Liver (tissue), 9 donors: Measurements from ENCODE around the gene ADAM19. TPM values are rescaled to one million over a fixed set of nuclear protein-coding genes. Genes with fewer than 3 reads are reported as not detected.

Experiments
- DNase-seq: peaks from one replicate; pipeline ENCODE4 v3.0.0-alpha.2; 2017; ENCODE audit warnings: low spot score
- H3K27ac ChIP-seq, 2 donors: one replicate each; pipeline ENCODE4 v1.7.0; 2013; ENCODE audit warnings: inconsistent platforms in 2 of 2, low read length in 2 of 2, control low read depth in 1 of 2, low read depth in 1 of 2, mild to moderate bottlenecking in 1 of 2
- H3K27me3 ChIP-seq, 4 donors: one replicate each; pipeline versions ENCODE4 v1.6.1 to v1.7.0; 2013; ENCODE audit warnings: low read length in 3 of 4, inconsistent platforms in 1 of 4, mild to moderate bottlenecking in 1 of 4, moderate library complexity in 1 of 4; ENCODE audit not compliant: control insufficient read depth in 4 of 4, insufficient read depth in 4 of 4
- H3K36me3 ChIP-seq, 4 donors: one replicate each; pipeline versions ENCODE4 v1.6.1 to v1.7.0; 2013; ENCODE audit warnings: low read length in 3 of 4, mild to moderate bottlenecking in 3 of 4, low read depth in 1 of 4, moderate library complexity in 1 of 4; ENCODE audit not compliant: control insufficient read depth in 4 of 4, insufficient read depth in 3 of 4
- H3K4me1 ChIP-seq, 4 donors: one replicate each; pipeline versions ENCODE4 v1.6.1 to v1.7.0; 2013; ENCODE audit warnings: low read length in 3 of 4, mild to moderate bottlenecking in 3 of 4, moderate library complexity in 1 of 4; ENCODE audit not compliant: control insufficient read depth in 4 of 4, insufficient read depth in 4 of 4
- H3K4me3 ChIP-seq, 3 donors: one replicate each; pipeline versions ENCODE4 v1.6.1 to v1.7.0; 2013; ENCODE audit warnings: low read length in 3 of 3, control low read depth in 1 of 3, low read depth in 1 of 3, mild to moderate bottlenecking in 1 of 3
- H3K9ac ChIP-seq, 2 donors: one replicate each; pipeline ENCODE4 v1.7.0; 2013; ENCODE audit warnings: low read length in 2 of 2, mild to moderate bottlenecking in 2 of 2, moderate library complexity in 2 of 2, control low read depth in 1 of 2, low read depth in 1 of 2
- H3K9me3 ChIP-seq, 4 donors: one replicate each; pipeline versions ENCODE4 v1.6.1 to v1.7.0; 2013; ENCODE audit warnings: low read length in 3 of 4; ENCODE audit not compliant: control insufficient read depth in 4 of 4
- EGR1 ChIP-seq, 2 donors: IDR thresholded peaks; 2 replicates each; pipeline ENCODE4 v1.6.1; 2016 to 2018; ENCODE audit warnings: antibody characterized with exemption in 2 of 2, low read depth in 2 of 2
- FOXA1 ChIP-seq: IDR thresholded peaks from 2 replicates; pipeline ENCODE4 v1.6.1; 2016; ENCODE audit warnings: antibody characterized with exemption
- FOXA2 ChIP-seq: IDR thresholded peaks from 2 replicates; pipeline ENCODE4 v1.6.1; 2016; ENCODE audit warnings: antibody characterized with exemption
- HNF4A ChIP-seq, 2 donors: conservative IDR thresholded peaks; 2 replicates each; pipeline ENCODE4 v1.6.1; 2016; ENCODE audit warnings: antibody characterized with exemption in 2 of 2, mild to moderate bottlenecking in 2 of 2
- HNF4G ChIP-seq: IDR thresholded peaks from 2 replicates; pipeline ENCODE4 v1.6.1; 2016; ENCODE audit warnings: antibody characterized with exemption
- JUND ChIP-seq, 2 donors: IDR thresholded peaks; 2 replicates each; pipeline ENCODE4 v1.6.1; 2016; ENCODE audit warnings: antibody characterized with exemption in 2 of 2
- SP1 ChIP-seq: IDR thresholded peaks from 2 replicates; pipeline ENCODE4 v1.6.1; 2018; ENCODE audit warnings: antibody characterized with exemption, mild to moderate bottlenecking
- WGBS: extraction: QIAGEN DNeasy Blood & Tissue Kit; methylation state at CpG from one replicate; pipeline ENCODE4 v1.1.7; 2013; 5-methylcytosine and 5-hydroxymethylcytosine counted together
- polyA plus RNA-seq, 2 donors: library from polyadenylated mRNA; stranded (reverse) in 1 of 2; unstranded in 1 of 2; fragments of 200-250 nt in 1 of 2; fragments of >200 nt in 1 of 2; fragmentation: Nextera tagmentation in 1 of 2; extraction: Ambion mirVana in 1 of 2; gene quantifications; one replicate each; pipeline versions ENCODE4 v1.2.1 to v1.2.3, GENCODE V29; 2013 to 2015
- total RNA-seq, 2 donors: library from RNA; depleted of rRNA; stranded (reverse); fragments of >200 nt; gene quantifications; one replicate each; pipeline ENCODE4 v1.2.3, GENCODE V29; 2014
- TF ChIP-seq, protein P1 (sequence below): IDR thresholded peaks from 2 replicates; pipeline ENCODE4 v1.6.1; 2016; ENCODE audit warnings: antibody characterized with exemption, mild to moderate bottlenecking
- TF ChIP-seq, protein P2 (sequence below): IDR thresholded peaks from 2 replicates; pipeline ENCODE4 v1.6.1; 2016; ENCODE audit warnings: antibody characterized with exemption
- TF ChIP-seq, protein P3 (sequence below): fragments of 150-350 bp; IDR thresholded peaks from 2 replicates; pipeline ENCODE4 v1.5.1; 2017; ENCODE audit warnings: improper control_type of control experiment, low read depth, low read length; ENCODE audit not compliant: missing input control
- donor health status: healthy.
- donor health status: healthy.
- donor health status: healthy.
- donor health status: healthy.
- donor health status: healthy.

The ADAM19 gene
- total and polyA plus RNA-seq, 4 donors = 2.4 to 7.1 (median 2.9) TPM

GRCh38 chr5:157558681-157559080 lies 16.9 kb downstream of the ADAM19 start:
- DNase-seq = no peak
- no peaks in the 10 kb centered on the region for H3K27me3 ChIP-seq
- no peak overlapping the region for H3K4me3 ChIP-seq
- no peak overlapping the region for H3K9ac ChIP-seq
- H3K36me3 ChIP-seq = no peaks in the 10 kb centered on the region
- peaks cover 23 to 52% (median 40%) of the 10 kb centered on the region in 4 donors for H3K4me1 ChIP-seq
- peak overlapping the region in 1 of 2 donors; percentile 61 for H3K27ac ChIP-seq
- H3K9me3 ChIP-seq = no peaks in the 10 kb centered on the region
- TF ChIP-seq, protein P1, sequence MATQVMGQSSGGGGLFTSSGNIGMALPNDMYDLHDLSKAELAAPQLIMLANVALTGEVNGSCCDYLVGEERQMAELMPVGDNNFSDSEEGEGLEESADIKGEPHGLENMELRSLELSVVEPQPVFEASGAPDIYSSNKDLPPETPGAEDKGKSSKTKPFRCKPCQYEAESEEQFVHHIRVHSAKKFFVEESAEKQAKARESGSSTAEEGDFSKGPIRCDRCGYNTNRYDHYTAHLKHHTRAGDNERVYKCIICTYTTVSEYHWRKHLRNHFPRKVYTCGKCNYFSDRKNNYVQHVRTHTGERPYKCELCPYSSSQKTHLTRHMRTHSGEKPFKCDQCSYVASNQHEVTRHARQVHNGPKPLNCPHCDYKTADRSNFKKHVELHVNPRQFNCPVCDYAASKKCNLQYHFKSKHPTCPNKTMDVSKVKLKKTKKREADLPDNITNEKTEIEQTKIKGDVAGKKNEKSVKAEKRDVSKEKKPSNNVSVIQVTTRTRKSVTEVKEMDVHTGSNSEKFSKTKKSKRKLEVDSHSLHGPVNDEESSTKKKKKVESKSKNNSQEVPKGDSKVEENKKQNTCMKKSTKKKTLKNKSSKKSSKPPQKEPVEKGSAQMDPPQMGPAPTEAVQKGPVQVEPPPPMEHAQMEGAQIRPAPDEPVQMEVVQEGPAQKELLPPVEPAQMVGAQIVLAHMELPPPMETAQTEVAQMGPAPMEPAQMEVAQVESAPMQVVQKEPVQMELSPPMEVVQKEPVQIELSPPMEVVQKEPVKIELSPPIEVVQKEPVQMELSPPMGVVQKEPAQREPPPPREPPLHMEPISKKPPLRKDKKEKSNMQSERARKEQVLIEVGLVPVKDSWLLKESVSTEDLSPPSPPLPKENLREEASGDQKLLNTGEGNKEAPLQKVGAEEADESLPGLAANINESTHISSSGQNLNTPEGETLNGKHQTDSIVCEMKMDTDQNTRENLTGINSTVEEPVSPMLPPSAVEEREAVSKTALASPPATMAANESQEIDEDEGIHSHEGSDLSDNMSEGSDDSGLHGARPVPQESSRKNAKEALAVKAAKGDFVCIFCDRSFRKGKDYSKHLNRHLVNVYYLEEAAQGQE = no peak
- WGBS = 77% methylated on average over 2 of the region's 2 CpGs

- no peak overlapping the region for H3K4me3 ChIP-seq
- H3K4me1 ChIP-seq = peaks cover 20 to 47% (median 35%) of the 10 kb centered on the region in 4 donors
- WGBS = 97% methylated on average over 4 of the region's 4 CpGs
- TF ChIP-seq EGR1 (IDR thresholded peaks at IDR 0.05; ENCODE audit: low read depth in 2 of 2) (no peak), JUND (IDR thresholded peaks at IDR 0.05) (no peak)
- H3K36me3 ChIP-seq = no peaks in the 10 kb centered on the region
- H3K27me3 ChIP-seq = no peaks in the 10 kb centered on the region
- H3K27ac ChIP-seq = peak overlapping the region in 1 of 2 donors; percentile 61
- no peaks in the 10 kb centered on the region for H3K9me3 ChIP-seq
- H3K9ac ChIP-seq = no peak overlapping the region
- no peak for DNase-seq
Observed at GRCh38 chr5:157558041-157558595, 17.5 kb downstream of the ADAM19 start.

DNA sequence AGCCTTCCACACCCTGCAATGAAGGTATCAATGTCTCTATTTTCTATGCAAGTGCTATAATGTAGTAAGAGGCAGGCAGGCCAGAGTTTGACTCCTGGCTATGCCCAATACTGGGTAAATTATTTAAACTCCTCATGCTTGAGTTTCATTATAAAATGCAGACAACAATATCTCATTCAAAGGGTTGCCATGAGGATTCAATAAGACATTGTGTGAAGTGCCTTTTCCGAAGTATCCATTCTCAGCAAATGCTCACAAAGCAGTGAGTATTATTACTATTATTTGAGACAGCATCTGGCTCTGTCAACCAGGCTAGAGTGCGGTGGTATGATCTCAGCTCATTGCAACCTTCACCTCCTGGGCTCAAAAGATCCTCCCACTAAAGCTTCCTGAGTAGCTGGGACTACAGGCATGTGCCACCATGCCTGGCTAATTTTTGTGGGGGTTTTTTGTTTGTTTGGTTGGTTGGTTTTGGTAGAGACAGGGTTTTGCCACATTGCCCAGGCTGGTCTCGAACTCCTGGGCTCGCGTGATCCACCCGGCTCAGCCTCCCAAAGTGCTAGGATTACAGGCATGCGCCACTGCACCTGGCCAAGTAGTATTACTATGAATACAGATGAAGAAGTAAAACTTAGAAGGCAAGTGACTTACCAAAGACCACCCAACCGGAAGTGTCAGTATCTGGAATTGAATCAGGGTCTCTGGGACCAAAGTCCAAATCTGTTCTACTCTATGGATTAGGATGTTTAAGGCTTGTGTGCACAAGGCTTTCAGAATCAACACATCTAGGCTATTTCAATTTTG lies 18.8 kb downstream of the ADAM19 start:
- Histone ChIP-seq H3K36me3 (no peaks in the 10 kb centered on the region), H3K27me3 (no peaks in the 10 kb centered on the region), H3K4me1 (peaks cover 10 to 36% (median 30%) of the 10 kb centered on the region in 4 donors), H3K27ac (no peak overlapping the region), H3K4me3 (no peak overlapping the region), H3K9me3 (no peaks in the 10 kb centered on the region), H3K9ac (no peak overlapping the region)
- TF ChIP-seq, protein P2, sequence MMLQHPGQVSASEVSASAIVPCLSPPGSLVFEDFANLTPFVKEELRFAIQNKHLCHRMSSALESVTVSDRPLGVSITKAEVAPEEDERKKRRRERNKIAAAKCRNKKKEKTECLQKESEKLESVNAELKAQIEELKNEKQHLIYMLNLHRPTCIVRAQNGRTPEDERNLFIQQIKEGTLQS = no peak
- TF ChIP-seq FOXA1 (no peak), HNF4G (no peak), HNF4A (conservative IDR thresholded peaks at IDR 0.05) (no peak), FOXA2 (no peak), EGR1 (IDR thresholded peaks at IDR 0.05; ENCODE audit: low read depth in 2 of 2) (no peak), SP1 (no peak)
- TF ChIP-seq, protein P3, sequence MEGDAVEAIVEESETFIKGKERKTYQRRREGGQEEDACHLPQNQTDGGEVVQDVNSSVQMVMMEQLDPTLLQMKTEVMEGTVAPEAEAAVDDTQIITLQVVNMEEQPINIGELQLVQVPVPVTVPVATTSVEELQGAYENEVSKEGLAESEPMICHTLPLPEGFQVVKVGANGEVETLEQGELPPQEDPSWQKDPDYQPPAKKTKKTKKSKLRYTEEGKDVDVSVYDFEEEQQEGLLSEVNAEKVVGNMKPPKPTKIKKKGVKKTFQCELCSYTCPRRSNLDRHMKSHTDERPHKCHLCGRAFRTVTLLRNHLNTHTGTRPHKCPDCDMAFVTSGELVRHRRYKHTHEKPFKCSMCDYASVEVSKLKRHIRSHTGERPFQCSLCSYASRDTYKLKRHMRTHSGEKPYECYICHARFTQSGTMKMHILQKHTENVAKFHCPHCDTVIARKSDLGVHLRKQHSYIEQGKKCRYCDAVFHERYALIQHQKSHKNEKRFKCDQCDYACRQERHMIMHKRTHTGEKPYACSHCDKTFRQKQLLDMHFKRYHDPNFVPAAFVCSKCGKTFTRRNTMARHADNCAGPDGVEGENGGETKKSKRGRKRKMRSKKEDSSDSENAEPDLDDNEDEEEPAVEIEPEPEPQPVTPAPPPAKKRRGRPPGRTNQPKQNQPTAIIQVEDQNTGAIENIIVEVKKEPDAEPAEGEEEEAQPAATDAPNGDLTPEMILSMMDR = no peak
- WGBS = 94% methylated on average over 8 of the region's 8 CpGs
- DNase-seq = no peak
